Measurements from ENCODE around the gene KIAA0232. TPM values are rescaled to one million over a fixed set of nuclear protein-coding genes. Genes with fewer than 3 reads are reported as not detected.
"Not testable (repeated sequence)": the region's sequence is repeated elsewhere in the genome, so short reads cannot be mapped to it uniquely, and the experiment has no call there.

The KIAA0232 gene
- total RNA-seq, 2 donors from 2014 or later = 40.7 to 49.4 TPM

DNA sequence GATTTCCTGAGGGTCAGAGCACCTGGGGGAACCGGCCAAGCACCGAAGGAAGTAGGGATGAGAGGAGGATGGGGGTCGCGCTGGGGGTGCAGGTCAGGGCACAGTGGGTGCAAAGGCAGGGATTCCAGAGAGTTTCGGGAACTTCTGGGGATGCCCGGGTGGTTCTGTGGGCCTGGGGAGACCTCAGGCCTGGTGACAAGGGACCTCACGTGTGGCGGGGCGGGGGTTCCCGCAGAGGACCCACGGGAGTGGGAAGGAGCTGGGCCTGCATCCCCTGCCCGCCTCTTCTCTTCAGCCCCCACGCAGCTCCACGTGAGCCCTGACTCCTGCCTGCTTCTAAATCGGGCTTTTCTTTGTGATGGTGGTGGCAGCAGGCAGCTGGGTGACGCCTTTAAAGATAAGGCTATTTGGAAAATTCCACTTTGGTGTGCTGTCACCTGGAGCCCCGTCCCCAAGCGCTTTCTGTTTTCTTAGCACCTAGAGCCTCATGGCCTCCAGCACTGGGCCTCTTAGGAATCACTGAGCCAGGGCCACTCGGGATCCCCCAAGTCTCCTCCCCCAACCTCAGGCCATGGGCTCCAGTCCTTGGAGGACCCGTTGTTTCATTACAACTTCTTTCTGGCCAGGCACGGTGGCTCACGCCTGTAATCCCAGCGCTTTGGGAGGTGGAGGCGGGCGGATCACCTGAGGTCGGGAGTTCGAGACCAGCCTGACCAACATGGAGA, 120.0 kb downstream of the KIAA0232 start:
- ATAC-seq (no peak), DNase-seq (no peak)
- intact Hi-C loops (cut with DNase I, micrococcal nuclease) = no loop called here

GRCh38 chr4:6905516-6906445, 123.3 kb downstream of the KIAA0232 start:
- intact Hi-C loops (cut with DNase I, micrococcal nuclease) = no loop called here
- no peak for ATAC-seq
- DNase-seq = no peak

DNA sequence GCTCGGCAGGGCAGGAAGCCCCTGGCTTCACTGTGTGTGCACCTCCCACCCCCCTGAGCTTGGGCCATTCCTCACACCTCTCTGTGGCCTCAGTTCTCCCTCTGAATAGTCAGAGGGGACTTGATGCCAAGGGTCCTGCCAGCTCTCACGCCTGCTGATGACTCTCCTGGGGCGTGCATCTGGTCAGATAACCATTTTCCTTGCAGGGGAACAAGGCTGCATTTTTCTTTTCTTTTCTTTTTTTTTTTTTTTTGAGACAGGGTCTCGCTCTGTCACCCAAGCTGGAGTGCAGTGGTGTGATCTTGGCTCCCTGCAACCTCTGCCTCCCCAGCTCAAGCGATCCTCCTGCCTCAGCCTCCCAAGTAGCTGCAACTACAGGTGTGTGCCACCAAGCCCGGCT, 124.0 kb downstream of the KIAA0232 start:
- DNase-seq; ATAC-seq; intact Hi-C loops (cut with DNase I, micrococcal nuclease): not testable (repeated sequence)

DNA sequence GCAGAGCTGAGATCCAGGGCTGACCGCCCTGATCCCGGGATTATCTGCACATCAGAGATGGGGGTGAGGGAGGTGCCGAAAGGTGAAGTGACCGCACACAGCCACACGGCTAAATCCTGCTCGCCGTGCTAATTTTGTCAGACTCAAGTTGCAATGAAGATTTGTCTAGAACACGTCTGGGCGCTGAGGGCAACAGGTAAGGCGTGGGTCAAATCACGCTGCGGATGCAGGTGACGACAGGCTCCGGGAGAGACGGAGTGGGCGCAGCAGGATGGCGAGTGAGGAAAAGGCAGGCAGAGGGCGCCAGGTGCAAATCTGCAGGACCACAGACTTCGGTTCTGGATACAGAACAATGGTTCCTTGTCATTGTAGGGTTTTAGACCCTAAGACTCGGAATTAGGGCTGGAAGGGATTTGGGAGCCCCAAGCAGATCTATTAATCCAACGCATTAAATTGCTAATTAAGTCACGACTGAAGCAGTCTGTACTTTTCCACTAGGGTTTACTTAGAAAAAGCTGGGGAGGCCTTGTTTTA, 125.2 kb downstream of the KIAA0232 start:
- ATAC-seq = peak; percentile 38
- intact Hi-C loops (cut with DNase I, micrococcal nuclease) = no loop called here
- DNase-seq = peak in 1 of 2 donors; percentile 75

- intact Hi-C loops (cut with DNase I, micrococcal nuclease) = no loop called here
- DNase-seq = no peak
- no peak for ATAC-seq
These were observed 126.0 kb downstream of the KIAA0232 start for GRCh38 chr4:6908432-6909112.

DNA sequence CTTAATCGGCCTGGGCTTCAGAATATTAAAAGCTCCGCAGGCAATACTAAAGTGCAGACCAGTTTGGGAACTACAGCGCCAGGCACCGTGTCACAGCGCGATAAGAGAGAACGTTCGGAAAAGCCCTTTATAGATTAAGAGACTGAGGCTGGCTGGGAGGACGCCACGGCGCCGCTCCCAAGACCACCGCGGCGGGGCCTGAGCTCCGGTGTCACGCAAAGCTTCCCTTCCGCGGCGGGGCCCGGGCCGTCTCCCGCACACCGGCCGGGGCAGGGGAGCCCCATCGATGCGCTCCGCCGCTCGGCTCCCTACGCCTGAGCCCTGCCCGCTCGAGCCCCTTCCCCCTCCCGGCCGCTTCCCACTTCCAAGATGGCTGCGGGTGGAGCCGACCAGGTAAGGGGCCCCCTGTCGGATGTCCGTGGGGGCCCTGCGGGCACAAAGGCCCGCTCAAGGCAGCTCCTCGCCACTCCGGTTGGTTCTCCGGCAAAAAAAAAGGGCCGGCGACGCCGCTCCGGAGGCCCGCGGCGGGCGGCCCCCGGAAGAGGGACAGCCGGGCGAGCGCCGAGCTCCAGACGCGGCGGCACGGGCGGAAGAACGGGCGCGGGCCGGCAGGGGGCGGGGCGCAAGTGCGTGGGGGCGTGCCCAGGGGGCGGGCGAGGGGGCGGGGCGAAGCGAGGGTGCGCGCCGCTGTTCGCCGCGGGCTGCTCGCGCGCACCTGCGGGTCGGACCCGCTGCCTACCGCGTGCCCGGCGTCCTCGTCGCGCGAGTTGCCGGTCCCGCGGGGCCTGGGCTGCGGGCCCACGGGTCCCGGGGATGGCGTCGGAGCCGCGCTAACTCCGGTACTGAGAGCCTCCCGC, 126.8 kb downstream of the KIAA0232 start, which contains the start of gene TBC1D14:
Gene TBC1D14, plus strand, starts transcription at position 714 of the 857 bp plus-strand sequence. CDS start 13,564 bp downstream, outside the sequence.
- intact Hi-C loops (cut with DNase I, micrococcal nuclease) = no loop called here
- ATAC-seq = peak; percentile 87
- DNase-seq = peak; percentile 90 to 92

DNA sequence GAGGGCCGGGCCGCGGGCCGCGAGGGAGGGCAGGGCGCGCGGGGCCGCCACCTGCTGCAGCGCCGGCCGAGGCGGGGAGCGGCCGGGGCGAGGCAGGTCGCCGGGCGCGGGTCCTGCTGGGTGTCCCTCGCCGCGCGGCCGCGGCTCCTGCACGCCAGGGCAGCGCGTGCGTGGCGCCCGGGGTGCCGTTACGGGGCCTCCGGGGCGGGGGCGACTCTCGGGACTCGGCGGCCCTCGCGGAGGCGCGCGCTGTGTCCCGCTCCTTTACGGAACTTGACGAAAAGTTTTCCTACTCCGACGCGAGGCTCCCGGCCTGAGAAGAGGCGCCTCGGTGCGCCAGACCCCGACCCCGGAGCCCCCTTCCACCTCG, 127.4 kb downstream of the KIAA0232 start:
- DNase-seq = peak in 1 of 2 donors; percentile 65
- intact Hi-C loops (cut with DNase I, micrococcal nuclease) = no loop called here
- ATAC-seq = peak; percentile 53

DNA sequence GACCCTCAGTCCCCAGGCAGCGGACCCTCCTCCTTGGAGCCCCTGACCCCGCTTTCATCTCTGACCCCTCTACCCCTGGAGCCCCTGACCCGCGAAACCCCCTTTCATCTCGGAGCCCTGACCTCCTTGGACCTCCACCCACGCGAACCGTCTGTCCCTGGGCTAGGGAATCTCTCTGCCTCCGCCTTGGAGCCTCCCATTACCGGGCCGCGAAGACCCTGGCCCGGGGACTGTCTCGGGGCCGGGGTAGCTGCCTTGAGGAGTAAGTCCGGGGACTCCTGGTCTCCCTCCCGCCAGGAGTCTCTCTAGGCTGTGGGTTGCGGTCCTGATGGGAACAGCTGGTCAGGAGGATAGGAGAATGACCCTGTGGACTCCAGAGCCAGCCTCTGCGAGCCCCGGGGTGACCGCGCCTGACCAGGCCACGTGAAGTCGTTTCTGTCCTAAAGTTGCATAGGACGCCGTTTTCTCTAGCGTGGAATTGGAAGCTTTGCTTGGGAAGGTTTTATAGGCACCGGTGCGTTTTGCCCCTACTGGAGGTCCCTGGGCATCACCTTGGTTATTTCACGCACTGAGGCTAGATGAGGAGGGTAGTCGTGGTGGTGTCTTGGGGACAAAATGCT, 127.9 kb downstream of the KIAA0232 start:
- intact Hi-C loops (cut with DNase I, micrococcal nuclease) = no loop called here
- peak; percentile 24 for ATAC-seq
- peak in 1 of 2 donors; percentile 47 for DNase-seq

- intact Hi-C loops (cut with DNase I, micrococcal nuclease) = no loop called here
- no peak for DNase-seq
- ATAC-seq = no peak
These were observed 128.7 kb downstream of the KIAA0232 start for GRCh38 chr4:6910960-6911874.

DNA sequence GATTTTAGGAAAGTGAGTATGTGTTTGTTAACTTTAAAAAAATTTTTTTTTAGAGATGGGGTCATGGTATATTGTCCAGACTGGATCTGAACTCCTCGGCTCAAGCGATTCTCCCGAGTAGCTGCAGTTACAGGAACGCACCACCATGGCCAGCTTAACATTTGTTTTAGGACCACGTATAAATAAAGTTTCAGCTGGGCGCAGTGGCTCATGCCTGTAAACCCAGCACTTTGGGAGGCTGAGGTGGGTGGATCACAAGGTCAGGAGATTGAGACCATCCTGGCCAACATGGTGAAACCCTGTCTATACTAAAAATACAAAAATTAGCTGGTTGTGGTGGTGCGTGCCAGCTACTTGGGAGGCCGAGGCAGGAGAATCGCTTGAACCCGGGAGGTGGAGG, 129.4 kb downstream of the KIAA0232 start:
- ATAC-seq; DNase-seq; intact Hi-C loops (cut with DNase I, micrococcal nuclease): not testable (repeated sequence)

DNA sequence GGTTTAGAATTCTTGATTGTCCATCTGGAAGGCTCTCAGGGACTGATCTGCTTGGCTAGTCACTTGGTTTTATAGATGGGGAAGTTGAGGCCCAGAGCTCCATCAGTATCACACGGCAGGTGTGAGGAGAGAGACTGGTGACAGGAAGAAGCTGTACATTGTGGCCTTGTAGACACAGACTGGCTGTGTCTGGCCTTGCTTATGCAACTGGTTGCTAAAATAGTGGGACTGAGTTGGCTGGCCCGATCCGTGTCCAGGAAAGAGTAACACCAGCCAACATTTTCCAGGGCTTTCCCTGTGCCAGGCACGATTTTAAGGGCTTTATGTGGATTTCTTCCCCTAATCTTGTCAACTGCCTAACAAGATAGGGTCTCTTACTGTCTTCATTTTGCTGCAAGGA, 129.9 kb downstream of the KIAA0232 start:
- intact Hi-C loops (cut with DNase I, micrococcal nuclease) = no loop called here
- ATAC-seq = no peak
- no peak for DNase-seq

DNA sequence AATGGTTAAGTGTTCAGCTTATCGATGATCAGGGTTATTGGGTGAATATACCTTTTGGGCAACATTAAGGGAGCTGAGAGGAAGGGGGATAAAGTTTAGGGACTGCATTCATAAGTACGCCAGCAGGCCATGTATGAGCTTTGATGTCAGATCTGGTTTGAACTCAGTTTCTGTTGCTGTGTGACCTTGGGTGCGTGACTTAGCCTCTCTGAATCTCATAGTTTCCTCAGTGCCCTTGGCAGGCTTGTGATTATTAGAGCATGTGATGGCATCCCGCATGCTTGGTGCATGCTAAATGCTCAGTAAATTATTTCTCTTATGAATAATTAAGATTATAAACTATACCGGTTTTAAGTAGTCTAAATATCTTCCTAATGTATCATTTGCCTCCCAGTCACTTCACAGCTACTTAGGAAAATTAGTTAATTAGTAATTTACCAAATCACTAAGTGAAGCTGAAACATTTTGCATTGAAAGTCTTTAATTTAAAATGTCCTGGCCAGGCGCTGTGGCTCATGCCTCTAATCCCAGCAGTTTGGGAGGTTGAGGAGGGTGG, 130.9 kb downstream of the KIAA0232 start:
- intact Hi-C loops (cut with DNase I, micrococcal nuclease) = no loop called here
- DNase-seq (no peak), ATAC-seq (no peak)

- intact Hi-C loops (cut with DNase I, micrococcal nuclease) = no loop called here
- no peak for ATAC-seq
- DNase-seq = no peak
These were observed 131.9 kb downstream of the KIAA0232 start for GRCh38 chr4:6914448-6914847.

DNA sequence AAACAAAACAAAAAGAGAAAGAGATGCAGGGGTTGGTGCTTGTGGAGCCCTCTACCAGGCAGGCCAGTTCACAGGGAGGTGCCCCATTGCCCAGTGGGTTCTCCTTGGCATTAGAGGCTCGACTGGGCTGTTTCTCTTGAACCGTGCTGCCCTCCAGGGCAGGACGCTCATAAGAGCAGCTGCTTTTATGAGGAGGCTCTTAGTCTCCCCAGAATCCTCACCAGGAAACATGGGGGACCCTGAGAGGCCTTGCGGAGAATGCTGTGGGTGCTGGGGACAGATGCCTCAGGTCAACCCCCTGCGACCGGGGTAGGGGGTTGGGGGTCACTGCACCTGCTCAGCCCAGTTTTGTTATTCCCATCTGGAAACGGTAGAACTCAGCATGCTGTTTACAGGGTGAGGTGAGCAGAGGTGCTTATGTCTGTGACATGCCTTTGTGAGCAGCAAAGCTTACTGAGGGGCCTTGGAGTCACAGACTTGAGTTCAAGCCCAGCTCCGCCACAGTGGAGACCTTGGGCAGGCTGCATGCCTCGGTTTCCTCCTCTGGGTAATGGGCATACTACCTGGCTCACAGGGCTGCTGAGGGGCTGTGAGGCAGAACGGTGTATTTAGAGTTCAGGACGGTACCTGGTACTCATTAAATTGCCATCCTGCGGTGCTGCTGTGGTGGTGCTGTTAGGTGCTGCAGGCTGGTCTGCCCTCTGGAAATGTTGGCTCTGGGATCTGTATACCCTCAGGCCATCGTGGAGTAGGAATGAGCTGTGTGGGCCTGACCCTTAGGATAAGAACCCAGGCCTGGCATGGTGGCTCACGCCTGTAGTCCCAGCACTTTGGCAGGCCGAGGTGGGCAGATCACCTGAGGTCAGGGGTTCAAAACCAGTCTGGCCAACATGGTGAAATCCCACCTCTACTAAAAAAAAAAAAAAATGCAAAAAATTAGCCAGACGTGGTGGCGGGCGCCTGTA, 132.8 kb downstream of the KIAA0232 start:
- no peak for ATAC-seq
- intact Hi-C loops (cut with DNase I, micrococcal nuclease) = no loop called here
- no peak for DNase-seq

GRCh38 chr4:6916069-6916586, 133.6 kb downstream of the KIAA0232 start:
- ATAC-seq (peak; percentile 18), DNase-seq (peak in 1 of 2 donors; percentile 50)

More at GRCh38 chr4:6916069-6916586, 133.6 kb downstream of the KIAA0232 start:
- intact Hi-C loops (cut with DNase I, micrococcal nuclease) = no loop called here

Measured in left colon (tissue), 2 donors.